Mucosa of rectum (tissue), 2 donors: Measurements from ENCODE around the gene FBXO11.

ENCODE experiments used
- H3K27ac ChIP-seq, 2 donors: one replicate each; pipeline ENCODE4 v1.7.0; 2013; ENCODE audit warnings: inconsistent platforms in 2 of 2, low read depth in 2 of 2, low read length in 2 of 2
- H3K27me3 ChIP-seq, 2 donors: one replicate each; pipeline ENCODE4 v1.7.0; 2013; ENCODE audit warnings: low read length in 2 of 2; ENCODE audit not compliant: control insufficient read depth in 2 of 2, insufficient read depth in 2 of 2
- H3K36me3 ChIP-seq, 2 donors: one replicate each; pipeline ENCODE4 v1.7.0; 2013; ENCODE audit warnings: low read length in 2 of 2; ENCODE audit not compliant: control insufficient read depth in 2 of 2, insufficient read depth in 2 of 2
- H3K4me1 ChIP-seq, 2 donors: one replicate each; pipeline ENCODE4 v1.7.0; 2013; ENCODE audit warnings: low read length in 2 of 2, mild to moderate bottlenecking in 1 of 2; ENCODE audit not compliant: control insufficient read depth in 2 of 2, insufficient read depth in 2 of 2
- H3K4me3 ChIP-seq, 2 donors: one replicate each; pipeline ENCODE4 v1.7.0; 2013; ENCODE audit warnings: low read length in 2 of 2
- H3K9ac ChIP-seq, 2 donors: one replicate each; pipeline ENCODE4 v1.7.0; 2013; ENCODE audit warnings: low read length in 2 of 2, low read depth in 1 of 2, mild to moderate bottlenecking in 1 of 2
- H3K9me3 ChIP-seq, 2 donors: one replicate each; pipeline ENCODE4 v1.7.0; 2013; ENCODE audit warnings: low read length in 2 of 2; ENCODE audit not compliant: control insufficient read depth in 2 of 2
- donor health status: healthy.
- donor health status: Normal muscosa, but diverticular disease.

Gene FBXO11

DNA sequence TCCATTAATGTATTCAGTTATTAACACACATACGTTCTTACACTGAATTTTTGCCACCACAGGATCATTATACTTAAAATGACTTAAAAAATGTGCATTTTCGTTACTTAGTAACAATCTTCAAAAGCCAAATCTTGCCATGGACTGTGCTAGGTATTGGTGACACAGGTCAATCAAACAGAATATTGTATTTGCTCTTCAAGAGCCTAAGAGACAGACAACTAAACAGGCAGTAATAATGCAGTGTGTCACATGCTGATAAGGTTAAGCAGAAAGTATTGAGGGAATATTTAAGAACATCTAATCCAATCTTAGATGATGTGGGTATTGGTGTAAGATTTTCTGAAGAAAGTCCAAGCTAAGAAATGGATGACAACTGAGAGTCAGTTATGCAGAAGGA lies 56.9 kb downstream of the FBXO11 start:
- Histone ChIP-seq H3K9ac (no peak overlapping the region), H3K27ac (no peak overlapping the region), H3K36me3 (no peaks in the 10 kb centered on the region), H3K4me1 (peaks cover 0 to 3% of the 10 kb centered on the region in 2 donors), H3K4me3 (no peak overlapping the region), H3K27me3 (no peaks in the 10 kb centered on the region), H3K9me3 (no peaks in the 10 kb centered on the region)

DNA sequence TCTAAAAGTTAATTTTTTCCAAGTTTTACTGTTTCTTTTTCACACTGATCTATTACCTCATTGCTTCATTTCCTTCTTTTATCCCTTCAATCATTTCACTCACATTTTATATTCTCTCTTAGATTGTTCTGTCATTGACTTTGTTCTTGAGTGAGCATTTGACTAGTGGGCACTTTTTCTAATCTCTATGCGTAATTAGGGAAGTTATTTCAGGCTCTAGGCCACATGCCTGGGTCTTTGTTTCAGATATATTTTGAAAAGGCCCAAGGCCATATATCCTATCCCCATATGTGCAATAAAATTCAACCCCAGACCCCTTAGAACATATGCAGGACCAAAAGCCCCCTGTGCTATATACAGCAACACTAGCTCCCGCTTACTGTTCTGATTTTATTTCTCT lies 62.1 kb downstream of the FBXO11 start:
- no peaks in the 10 kb centered on the region for H3K9me3 ChIP-seq
- no peaks in the 10 kb centered on the region for H3K4me1 ChIP-seq
- no peak overlapping the region for H3K27ac ChIP-seq
- H3K36me3 ChIP-seq = peaks cover 0 to 3% of the 10 kb centered on the region in 2 donors
- no peak overlapping the region for H3K4me3 ChIP-seq
- no peak overlapping the region for H3K9ac ChIP-seq
- H3K27me3 ChIP-seq = no peaks in the 10 kb centered on the region

DNA sequence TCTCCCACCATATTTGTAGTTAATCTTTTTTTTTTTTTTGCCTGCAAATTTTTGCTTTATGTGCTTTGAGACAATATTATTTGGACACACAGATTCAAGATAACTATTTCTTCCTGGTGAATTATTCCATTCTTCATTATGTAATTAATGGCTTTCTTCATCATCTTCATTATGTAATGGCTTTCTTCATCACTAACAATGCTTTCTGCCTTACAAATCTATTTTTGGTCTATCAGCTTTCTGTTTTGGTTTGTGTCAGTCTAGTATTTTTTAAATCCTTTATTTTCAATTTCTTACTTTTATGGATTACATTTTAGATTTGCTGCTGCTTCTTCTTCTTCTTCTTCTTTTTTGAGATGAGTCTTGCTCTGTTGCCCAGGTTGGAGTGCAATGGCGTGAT lies 62.9 kb downstream of the FBXO11 start:
- Histone ChIP-seq H3K4me3 (no peak overlapping the region), H3K9ac (no peak overlapping the region), H3K4me1 (no peaks in the 10 kb centered on the region), H3K27me3 (no peaks in the 10 kb centered on the region), H3K27ac (no peak overlapping the region), H3K9me3 (no peaks in the 10 kb centered on the region), H3K36me3 (peaks cover 4 to 8% of the 10 kb centered on the region in 2 donors)

DNA sequence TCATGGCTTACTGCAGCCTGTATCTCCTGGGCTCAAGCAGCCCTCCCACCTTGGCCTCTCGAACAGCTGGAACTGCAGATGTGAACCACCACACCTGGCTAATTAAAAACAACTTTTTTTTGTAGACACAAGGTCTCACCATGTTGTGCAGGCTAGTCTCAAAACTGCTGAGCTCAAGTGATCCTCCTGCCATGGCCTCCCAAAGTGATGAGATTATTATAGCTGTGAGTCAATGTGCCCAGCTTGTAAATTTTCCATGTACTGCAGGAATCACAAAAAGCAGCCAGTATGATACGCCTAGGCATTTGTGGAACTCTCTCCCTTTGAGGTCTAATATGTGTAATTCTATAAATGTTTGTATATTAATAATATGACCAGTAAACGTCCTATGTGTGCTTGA lies 63.5 kb downstream of the FBXO11 start:
- H3K27me3 ChIP-seq = no peaks in the 10 kb centered on the region
- H3K4me1 ChIP-seq = no peaks in the 10 kb centered on the region
- H3K9ac ChIP-seq = no peak overlapping the region
- H3K4me3 ChIP-seq = no peak overlapping the region
- H3K9me3 ChIP-seq = no peaks in the 10 kb centered on the region
- peaks cover 9 to 10% of the 10 kb centered on the region in 2 donors for H3K36me3 ChIP-seq
- H3K27ac ChIP-seq = no peak overlapping the region

DNA sequence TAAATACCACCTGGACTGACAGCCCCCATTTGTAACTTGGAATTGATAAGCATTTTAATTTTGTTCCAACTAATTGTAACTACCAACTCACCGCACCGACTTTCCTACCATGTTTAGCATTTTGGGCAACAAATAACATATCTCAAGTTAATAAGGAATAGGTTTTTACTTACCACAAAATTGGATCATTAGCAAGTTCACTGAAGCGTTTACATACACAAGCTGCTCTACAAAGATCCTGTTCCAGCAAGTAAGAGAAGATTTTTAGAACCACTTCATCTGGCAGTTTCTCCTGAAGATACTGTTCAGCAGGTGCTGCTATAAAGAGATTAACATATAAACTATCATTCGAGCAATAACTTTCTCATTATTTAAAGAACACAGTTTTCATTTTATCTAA lies 67.6 kb downstream of the FBXO11 start:
- Histone ChIP-seq H3K4me1 (no peaks in the 10 kb centered on the region), H3K27ac (no peak overlapping the region), H3K36me3 (peaks cover 36 to 39% of the 10 kb centered on the region in 2 donors), H3K27me3 (no peaks in the 10 kb centered on the region), H3K9ac (no peak overlapping the region), H3K9me3 (no peaks in the 10 kb centered on the region), H3K4me3 (no peak overlapping the region)

DNA sequence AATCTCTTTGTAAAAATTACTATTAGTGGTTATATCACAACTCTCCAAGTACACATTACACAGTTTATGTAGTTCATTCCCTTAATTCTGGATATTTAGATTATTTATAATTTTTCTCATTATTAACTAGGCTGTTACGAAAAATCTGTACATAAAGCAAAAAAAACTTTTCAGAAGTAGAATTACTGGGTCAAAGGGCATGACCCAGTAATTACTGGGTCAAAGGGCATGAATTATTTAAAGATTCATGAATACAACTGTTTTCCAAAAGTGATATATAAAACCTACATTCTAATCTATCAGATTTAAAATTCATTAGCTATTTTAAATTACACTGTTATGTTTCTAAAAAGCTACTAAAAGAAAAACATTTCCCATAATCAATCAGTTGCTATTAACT lies 68.0 kb downstream of the FBXO11 start:
- H3K27me3 ChIP-seq = no peaks in the 10 kb centered on the region

DNA sequence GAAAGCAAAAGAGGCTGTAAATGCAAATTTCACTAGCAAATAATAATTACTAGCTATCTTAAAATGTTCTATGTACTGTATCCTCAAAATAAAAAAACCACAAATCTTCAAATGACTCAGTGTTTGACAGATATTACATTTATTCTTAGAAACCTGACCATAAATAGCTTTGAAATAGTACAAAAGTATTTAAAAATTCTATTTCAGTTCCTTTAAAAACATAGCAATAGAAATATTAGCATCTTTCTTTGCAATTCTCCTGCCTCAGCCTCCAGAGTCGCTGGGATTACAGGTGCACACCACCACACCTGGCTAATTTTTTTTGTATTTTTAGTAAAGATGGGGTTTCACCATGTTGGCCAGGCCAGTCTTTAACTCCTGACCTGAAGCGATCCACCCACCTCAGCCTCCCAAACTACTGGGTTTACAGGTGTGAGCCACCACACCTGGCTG lies 72.8 kb downstream of the FBXO11 start:
- Histone ChIP-seq H3K9me3 (no peaks in the 10 kb centered on the region), H3K9ac (no peak overlapping the region), H3K4me1 (no peaks in the 10 kb centered on the region), H3K27ac (no peak overlapping the region), H3K27me3 (no peaks in the 10 kb centered on the region), H3K36me3 (peaks cover 49 to 50% of the 10 kb centered on the region in 2 donors), H3K4me3 (no peak overlapping the region)

More for the DNA sequence above, 68.0 kb downstream of the FBXO11 start:
- no peak overlapping the region for H3K27ac ChIP-seq
- no peak overlapping the region for H3K4me3 ChIP-seq
- no peaks in the 10 kb centered on the region for H3K4me1 ChIP-seq
- H3K36me3 ChIP-seq = peaks cover 39 to 40% of the 10 kb centered on the region in 2 donors
- H3K9ac ChIP-seq = no peak overlapping the region
- H3K9me3 ChIP-seq = no peaks in the 10 kb centered on the region

DNA sequence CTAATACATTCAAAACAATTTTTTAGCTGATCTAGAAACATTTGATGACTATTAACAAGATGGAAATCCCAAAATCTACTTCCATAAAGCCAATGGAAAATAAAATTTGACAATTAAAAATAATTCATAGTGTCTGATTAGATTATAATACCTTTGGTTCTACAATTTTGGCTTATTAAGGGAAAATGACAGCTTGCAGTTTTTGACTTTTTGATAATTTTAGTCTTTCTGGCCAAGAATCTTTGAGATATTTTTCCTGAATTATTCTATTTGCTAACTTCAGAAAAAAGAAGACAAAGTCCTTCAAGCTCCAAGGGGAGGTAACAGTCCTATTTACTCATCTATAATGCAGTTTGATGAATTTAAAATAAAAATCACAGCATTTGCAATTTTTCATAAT lies 83.8 kb downstream of the FBXO11 start:
- H3K27me3 ChIP-seq = no peaks in the 10 kb centered on the region
- H3K4me1 ChIP-seq = no peaks in the 10 kb centered on the region
- peaks cover 37 to 41% of the 10 kb centered on the region in 2 donors for H3K36me3 ChIP-seq
- no peak overlapping the region for H3K9ac ChIP-seq
- no peak overlapping the region for H3K4me3 ChIP-seq
- no peak overlapping the region for H3K27ac ChIP-seq
- H3K9me3 ChIP-seq = no peaks in the 10 kb centered on the region

DNA sequence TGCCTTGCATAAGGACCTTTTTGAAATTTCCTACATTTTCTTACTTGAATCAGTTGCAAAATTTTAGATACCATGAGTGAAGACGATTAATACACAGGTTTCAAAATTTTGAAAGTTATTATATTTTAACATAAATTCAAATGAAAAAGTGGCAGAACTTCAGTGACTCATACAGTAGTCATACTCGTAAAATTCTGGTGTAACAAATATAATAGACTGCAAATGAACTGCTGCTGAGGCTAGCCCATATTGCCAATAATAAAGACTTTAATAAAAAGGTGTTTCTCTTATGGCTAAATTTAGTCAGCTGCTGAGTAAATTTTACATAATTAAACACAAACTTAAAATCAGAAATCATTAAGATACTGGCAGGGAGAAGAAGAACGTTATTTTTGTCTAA lies 86.5 kb downstream of the FBXO11 start:
- no peak overlapping the region for H3K27ac ChIP-seq
- no peak overlapping the region for H3K4me3 ChIP-seq
- H3K9me3 ChIP-seq = no peaks in the 10 kb centered on the region
- no peaks in the 10 kb centered on the region for H3K4me1 ChIP-seq
- H3K36me3 ChIP-seq = peaks cover 46 to 47% of the 10 kb centered on the region in 2 donors
- no peak overlapping the region for H3K9ac ChIP-seq
- H3K27me3 ChIP-seq = no peaks in the 10 kb centered on the region

DNA sequence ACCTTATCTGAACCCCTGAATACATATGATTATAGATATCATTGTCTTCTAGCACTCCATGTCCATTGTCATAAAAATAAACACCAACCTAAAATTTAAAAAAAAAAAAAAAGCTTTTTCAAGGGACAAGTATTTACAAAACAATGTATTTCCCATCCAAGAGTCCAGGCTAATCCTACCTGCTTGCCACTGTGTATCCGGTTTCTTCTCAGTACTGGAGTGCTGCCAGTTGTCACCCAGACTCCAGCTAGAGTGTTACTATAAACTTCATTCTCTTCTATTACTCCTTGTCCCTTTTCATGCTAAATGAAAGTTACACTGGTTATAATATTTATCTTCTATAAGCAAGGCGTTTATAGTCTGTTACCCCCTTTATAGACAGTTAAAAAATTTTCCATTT lies 87.5 kb downstream of the FBXO11 start:
- H3K27me3 ChIP-seq = no peaks in the 10 kb centered on the region
- H3K9ac ChIP-seq = no peak overlapping the region
- H3K36me3 ChIP-seq = peaks cover 46 to 50% of the 10 kb centered on the region in 2 donors
- H3K4me1 ChIP-seq = no peaks in the 10 kb centered on the region
- no peak overlapping the region for H3K27ac ChIP-seq
- H3K4me3 ChIP-seq = no peak overlapping the region
- H3K9me3 ChIP-seq = no peaks in the 10 kb centered on the region

DNA sequence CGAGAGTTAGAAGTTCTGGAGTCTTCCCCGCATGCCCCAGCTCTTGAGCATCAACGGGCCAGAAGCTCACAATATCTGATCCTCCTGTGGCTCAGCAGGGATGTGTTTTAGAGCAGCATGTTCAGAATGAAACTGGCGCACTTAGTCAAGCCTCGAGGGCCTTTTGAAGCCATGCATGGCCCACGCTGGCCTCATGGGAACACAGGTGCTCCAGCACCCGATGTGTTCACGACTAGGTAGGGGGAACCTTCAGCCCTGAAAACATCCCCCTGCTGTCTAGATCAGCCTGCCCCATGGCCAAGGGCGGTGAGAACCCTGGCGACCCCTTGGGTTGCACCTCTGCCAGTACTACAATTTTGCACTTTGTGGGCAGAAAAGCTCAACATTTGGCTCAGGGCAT lies 90.5 kb downstream of the FBXO11 start:
- Histone ChIP-seq H3K9me3 (no peaks in the 10 kb centered on the region), H3K36me3 (peaks cover 45 to 49% of the 10 kb centered on the region in 2 donors), H3K4me1 (no peaks in the 10 kb centered on the region), H3K27me3 (no peaks in the 10 kb centered on the region), H3K9ac (no peak overlapping the region), H3K4me3 (no peak overlapping the region), H3K27ac (no peak overlapping the region)
